ENCODE measurements around the gene TRNP1.

DNA sequence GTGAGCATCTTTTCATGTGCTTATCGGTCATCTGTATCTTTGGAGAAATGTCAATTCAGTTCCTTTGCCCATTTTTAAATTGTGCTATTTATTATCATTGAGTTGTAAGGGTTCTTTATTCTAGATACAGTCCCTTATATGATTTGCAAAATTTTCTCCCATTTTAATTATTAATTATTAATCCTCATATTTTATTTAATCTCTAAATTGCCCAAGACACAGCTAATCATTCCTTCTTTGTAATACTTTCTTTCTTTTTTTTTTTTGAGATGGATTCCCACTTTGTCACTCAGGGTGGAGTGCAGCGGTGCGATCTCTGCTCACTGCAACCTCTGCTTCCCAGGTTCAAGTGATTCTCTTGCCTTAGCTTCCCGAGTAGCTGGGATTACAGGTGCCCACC, 32.2 kb downstream of the TRNP1 start:
- TF ChIP-seq, protein P1, sequence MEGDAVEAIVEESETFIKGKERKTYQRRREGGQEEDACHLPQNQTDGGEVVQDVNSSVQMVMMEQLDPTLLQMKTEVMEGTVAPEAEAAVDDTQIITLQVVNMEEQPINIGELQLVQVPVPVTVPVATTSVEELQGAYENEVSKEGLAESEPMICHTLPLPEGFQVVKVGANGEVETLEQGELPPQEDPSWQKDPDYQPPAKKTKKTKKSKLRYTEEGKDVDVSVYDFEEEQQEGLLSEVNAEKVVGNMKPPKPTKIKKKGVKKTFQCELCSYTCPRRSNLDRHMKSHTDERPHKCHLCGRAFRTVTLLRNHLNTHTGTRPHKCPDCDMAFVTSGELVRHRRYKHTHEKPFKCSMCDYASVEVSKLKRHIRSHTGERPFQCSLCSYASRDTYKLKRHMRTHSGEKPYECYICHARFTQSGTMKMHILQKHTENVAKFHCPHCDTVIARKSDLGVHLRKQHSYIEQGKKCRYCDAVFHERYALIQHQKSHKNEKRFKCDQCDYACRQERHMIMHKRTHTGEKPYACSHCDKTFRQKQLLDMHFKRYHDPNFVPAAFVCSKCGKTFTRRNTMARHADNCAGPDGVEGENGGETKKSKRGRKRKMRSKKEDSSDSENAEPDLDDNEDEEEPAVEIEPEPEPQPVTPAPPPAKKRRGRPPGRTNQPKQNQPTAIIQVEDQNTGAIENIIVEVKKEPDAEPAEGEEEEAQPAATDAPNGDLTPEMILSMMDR (conservative IDR thresholded peaks at IDR 0.05; ENCODE audit: low read length): no peak
- no peak for TF ChIP-seq EZH2phosphoT487 (IDR thresholded peaks at IDR 0.05; ENCODE audit: borderline replicate concordance, low read depth, low read length)

Measured in OCI-LY7 (cell line).